Measurements from ENCODE around the gene SYT12. TPM values are rescaled to one million over a fixed set of nuclear protein-coding genes. Genes with fewer than 3 reads are reported as not detected.

The SYT12 gene
- total RNA-seq, 1 donor from 2014 or later: not detected

GRCh38 chr11:67040147-67040546, 17.2 kb downstream of the SYT12 start:
- Histone ChIP-seq H3K9me3 (no peaks in the 10 kb centered on the region), H3K27me3 (ENCODE audit: low read depth) (no peaks in the 10 kb centered on the region), H3K4me1 (no peaks in the 10 kb centered on the region), H3K36me3 (no peaks in the 10 kb centered on the region), H3K27ac (no peak overlapping the region), H3K4me3 (no peak overlapping the region)
- no peak for DNase-seq
- peak in 1 of 2 donors; percentile 14 for ATAC-seq
- intact Hi-C loops (cut with DNase I): no loop called here
- TF ChIP-seq CTCF (IDR thresholded peaks at IDR 0.05): no peak

- Histone ChIP-seq H3K9me3 (no peaks in the 10 kb centered on the region), H3K27me3 (ENCODE audit: low read depth) (no peaks in the 10 kb centered on the region), H3K36me3 (no peaks in the 10 kb centered on the region), H3K4me1 (no peaks in the 10 kb centered on the region), H3K27ac (no peak overlapping the region), H3K4me3 (no peak overlapping the region)
- no peak for TF ChIP-seq CTCF (IDR thresholded peaks at IDR 0.05)
- intact Hi-C loops (cut with DNase I): no loop called here
- ATAC-seq: no peak
- DNase-seq: no peak
Observed at GRCh38 chr11:67041602-67042001, 18.7 kb downstream of the SYT12 start.

- no peak for TF ChIP-seq CTCF (IDR thresholded peaks at IDR 0.05)
- Histone ChIP-seq H3K4me3 (no peak overlapping the region), H3K27ac (no peak overlapping the region), H3K36me3 (no peaks in the 10 kb centered on the region), H3K27me3 (ENCODE audit: low read depth) (no peaks in the 10 kb centered on the region), H3K4me1 (no peaks in the 10 kb centered on the region), H3K9me3 (no peaks in the 10 kb centered on the region)
- DNase-seq (no peak), ATAC-seq (no peak)
- intact Hi-C loops (cut with DNase I): no loop called here
Observed at GRCh38 chr11:67043572-67044349, 20.8 kb downstream of the SYT12 start.

- no peak for TF ChIP-seq CTCF (IDR thresholded peaks at IDR 0.05)
- Histone ChIP-seq H3K9me3 (no peaks in the 10 kb centered on the region), H3K4me3 (no peak overlapping the region), H3K27me3 (ENCODE audit: low read depth) (no peaks in the 10 kb centered on the region), H3K27ac (no peak overlapping the region), H3K4me1 (no peaks in the 10 kb centered on the region), H3K36me3 (no peaks in the 10 kb centered on the region)
- intact Hi-C loops (cut with DNase I): no loop called here
- no peak for DNase-seq
- ATAC-seq: no peak
Observed at GRCh38 chr11:67044496-67044895, 21.6 kb downstream of the SYT12 start.

- Histone ChIP-seq H3K27ac (no peak overlapping the region), H3K4me3 (no peak overlapping the region), H3K27me3 (ENCODE audit: low read depth) (no peaks in the 10 kb centered on the region), H3K4me1 (no peaks in the 10 kb centered on the region), H3K36me3 (no peaks in the 10 kb centered on the region), H3K9me3 (no peaks in the 10 kb centered on the region)
- intact Hi-C loops (cut with DNase I): no loop called here
- DNase-seq (no peak), ATAC-seq (no peak)
- no peak for TF ChIP-seq CTCF (IDR thresholded peaks at IDR 0.05)
Observed at GRCh38 chr11:67045314-67045713, 22.4 kb downstream of the SYT12 start.
